GM18870 (cell line): ENCODE measurements around the gene CCDC160.
"Not testable (repeated sequence)": the region's sequence is repeated elsewhere in the genome, so short reads cannot be mapped to it uniquely, and the experiment has no call there.

Experiments
- ATAC-seq: cut with Tn5 transposase; IDR thresholded peaks from one replicate; pipeline ENCODE4 v1.9.1; 2021; ENCODE audit warnings: moderate library complexity; ENCODE audit not compliant: unreplicated experiment

Gene CCDC160

GRCh38 chrX:134236626-134237614 lies at the start of gene CCDC160:
Gene CCDC160 (plus strand): TSS chrX:134237182. CDS start chrX:134244801, 7,619 bp downstream.
- ATAC-seq = no peak

GRCh38 chrX:134191281-134191680 lies 45.7 kb upstream of the CCDC160 start:
- no peak for ATAC-seq

- ATAC-seq = no peak
Measured at GRCh38 chrX:134194915-134195314, 42.1 kb upstream of the CCDC160 start.

DNA sequence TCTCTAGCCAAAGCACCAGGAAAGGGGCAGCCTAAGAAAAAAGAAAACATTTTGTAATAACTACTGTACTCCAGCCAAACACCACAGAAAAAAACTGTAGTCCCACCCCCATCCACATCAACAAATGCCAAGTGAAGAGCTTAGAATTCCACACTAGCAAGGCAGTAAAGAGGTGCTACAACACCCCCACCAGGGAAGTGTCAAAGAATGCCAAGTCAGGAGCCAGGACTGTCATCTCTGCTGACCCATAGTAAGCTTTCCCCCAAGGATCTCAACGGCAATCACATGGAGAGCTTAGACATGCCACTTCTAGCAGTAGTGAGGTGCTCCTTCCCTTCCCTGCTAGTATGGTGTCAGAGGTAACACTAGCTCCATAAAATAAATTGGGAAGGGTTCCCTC lies 34.4 kb upstream of the CCDC160 start:
- ATAC-seq = no peak

DNA sequence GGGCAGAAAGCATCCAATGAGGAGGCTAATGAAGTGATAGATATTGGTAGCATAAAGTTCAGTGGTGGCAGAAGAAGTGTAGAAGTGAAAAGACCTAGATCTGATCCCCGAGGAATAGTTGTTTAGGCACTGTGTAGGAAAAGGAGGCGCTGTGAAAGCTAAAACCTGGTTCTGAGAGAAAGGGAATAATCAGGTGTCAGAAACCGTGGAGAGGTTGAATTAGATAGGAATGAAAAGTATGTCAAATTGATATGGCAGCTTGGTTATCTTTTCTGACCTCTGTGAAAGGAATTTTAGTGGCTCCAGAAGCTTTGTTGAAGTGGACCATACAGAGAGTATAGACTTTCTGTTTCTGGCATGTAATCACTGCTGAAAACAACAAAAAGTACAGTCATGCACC lies 30.8 kb upstream of the CCDC160 start:
- ATAC-seq = no peak

- ATAC-seq = no peak
Measured at GRCh38 chrX:134210465-134210864, 26.5 kb upstream of the CCDC160 start.

GRCh38 chrX:134235236-134235635 lies 1.7 kb upstream of the CCDC160 start:
- ATAC-seq = no peak

DNA sequence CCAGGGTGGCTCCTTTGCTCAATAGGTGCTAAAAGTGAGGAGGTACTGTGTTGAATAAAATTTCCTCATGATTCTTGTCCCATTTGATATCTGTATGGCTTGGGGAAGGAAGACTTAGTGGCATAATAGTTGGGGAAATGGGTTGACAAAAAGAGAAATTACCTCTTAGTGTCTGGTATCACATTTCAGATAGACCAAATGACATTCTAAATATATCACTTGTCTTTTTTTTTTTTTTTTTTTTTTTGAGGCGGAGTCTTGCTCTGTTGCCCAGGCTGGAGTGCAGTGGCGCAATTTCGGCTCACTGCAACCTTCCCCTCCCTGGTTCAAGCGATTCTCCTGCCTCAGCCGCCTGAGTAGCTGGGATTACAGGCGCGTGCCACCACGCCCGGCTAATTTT lies 1.2 kb downstream of the CCDC160 start:
- not testable (repeated sequence) for ATAC-seq

- ATAC-seq = no peak
Measured at GRCh38 chrX:134239016-134239415, 2.0 kb downstream of the CCDC160 start.

DNA sequence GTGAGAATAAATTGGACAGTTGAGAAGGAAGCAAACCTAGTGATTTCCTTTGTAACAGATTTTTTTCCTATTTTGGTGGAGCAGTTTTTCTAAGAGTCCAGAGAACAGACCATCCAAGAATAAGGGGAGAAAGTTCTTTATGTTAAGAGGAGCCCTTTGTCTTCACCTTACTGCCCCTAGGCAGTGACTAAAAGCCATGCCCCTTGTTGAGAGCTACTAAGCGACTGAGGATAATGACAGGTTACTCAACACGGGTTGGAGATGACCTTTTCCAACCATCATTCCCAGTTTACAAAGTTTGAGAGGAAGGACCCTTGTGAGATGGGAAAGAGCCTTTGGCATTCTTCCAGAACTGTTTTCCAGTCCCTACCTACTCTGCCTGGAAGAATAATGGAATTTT lies 3.2 kb downstream of the CCDC160 start:
- ATAC-seq = no peak

DNA sequence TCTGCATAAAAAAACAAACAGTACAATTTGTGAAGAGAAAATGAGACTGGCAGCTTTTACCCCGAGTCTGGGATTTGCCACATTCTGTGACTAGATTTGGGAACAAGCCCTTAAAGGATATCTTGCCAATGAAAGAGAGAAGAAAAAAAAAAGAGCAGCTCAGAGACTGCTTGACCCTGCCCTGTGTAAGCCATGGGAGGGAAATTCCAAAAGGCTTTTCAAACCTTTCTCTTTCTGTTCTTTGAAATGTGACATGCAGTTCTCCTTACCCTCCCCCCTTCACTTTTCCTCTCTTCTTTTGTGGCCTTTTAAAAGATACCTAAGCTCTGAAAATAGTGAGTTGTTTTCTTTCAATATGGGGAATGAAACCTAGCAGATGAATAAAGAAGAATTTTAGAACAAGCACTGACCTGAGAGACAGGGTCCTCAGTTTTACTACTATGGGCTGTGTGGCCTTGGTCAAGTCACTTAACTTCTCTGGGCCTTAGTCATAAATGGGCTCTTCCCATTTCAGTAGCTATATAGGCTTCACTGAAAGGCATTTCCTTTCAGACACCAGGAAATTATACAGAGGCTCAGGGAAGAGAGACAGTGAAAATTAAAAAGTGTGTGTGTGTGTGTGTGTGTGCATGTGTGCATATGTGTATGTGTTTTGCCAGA lies 5.1 kb downstream of the CCDC160 start:
- no peak for ATAC-seq

DNA sequence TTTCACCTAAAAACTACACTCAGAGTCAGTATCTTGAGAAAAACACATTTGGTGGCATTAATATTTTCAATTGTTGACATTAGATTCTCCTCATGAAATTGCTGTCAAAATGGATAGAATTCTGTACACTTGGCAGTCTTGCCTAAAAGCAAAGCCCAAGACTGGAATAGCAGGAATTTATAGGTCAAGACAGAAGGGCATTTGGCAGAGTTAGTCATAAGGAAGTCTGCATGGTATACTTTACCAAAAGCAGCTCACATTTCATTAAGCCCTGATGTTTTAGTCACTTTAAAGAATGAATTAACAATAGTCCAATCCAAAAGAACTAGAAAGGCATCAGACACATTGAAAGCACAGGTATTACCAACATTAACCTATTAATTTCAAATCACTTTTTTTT lies 7.1 kb downstream of the CCDC160 start:
- ATAC-seq = no peak

- ATAC-seq = no peak
Measured at GRCh38 chrX:134246282-134246681, 9.3 kb downstream of the CCDC160 start.

- no peak for ATAC-seq
Measured at GRCh38 chrX:134247492-134247891, 10.5 kb downstream of the CCDC160 start.

DNA sequence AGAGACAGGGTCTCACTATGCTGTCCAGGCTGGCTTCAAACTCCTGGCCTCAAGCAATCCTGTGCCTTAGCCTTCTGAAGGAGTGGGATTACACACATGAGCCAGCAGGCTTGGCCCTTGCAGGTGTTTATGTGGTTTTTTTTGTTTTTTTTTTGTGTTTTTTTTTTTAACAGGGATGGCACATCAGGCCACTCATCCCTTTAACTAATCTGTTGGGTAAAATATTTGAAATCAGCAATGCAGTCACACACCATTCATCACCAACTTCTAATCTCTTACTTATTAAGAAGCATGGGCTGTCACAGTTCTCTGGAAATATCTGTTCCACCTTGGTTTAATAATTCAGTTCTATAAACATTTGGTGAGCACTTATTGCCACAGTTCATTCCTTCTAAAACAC lies 12.3 kb downstream of the CCDC160 start:
- ATAC-seq = no peak

DNA sequence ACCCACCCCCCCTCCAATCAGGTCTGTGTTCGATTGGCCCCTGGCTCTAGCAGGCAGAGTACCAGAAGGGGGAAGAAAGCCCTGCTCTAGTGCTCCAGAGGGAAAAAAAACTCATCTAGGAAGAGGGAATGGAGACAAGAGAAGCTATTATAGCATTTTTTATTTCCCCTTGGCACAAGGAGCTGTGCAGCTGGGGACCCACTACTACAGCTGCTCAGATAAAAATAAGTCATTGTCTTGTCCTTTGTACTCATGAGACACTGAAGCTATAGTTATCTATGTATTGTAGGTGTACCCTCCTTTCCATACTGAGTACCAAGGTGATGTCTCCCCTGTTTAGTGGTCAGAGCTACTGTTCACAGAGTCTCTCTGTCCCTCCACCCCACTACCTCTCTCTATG lies 14.3 kb downstream of the CCDC160 start:
- ATAC-seq = no peak

- no peak for ATAC-seq
Measured at GRCh38 chrX:134254511-134254910, 17.5 kb downstream of the CCDC160 start.

DNA sequence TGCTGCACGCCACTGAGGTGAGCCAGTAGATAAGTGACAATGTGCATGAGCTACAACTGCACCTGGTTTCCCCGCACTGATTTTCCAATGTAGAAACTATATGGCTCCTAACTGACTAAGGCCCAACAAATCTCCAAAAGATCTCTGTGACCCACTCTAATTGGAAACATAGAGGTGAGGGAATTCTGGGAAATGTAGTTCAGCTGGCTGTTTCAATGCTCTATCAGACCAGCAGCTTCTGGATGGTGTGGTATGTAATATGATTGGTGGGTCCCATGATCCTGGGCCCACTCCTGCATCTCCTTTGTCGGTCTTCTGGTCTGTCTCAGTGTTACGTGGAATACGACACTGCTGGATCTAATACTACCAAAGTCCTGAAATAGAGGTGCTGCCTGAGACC lies 18.6 kb downstream of the CCDC160 start:
- no peak for ATAC-seq

- no peak for ATAC-seq
Measured at GRCh38 chrX:134256684-134257083, 19.7 kb downstream of the CCDC160 start.

DNA sequence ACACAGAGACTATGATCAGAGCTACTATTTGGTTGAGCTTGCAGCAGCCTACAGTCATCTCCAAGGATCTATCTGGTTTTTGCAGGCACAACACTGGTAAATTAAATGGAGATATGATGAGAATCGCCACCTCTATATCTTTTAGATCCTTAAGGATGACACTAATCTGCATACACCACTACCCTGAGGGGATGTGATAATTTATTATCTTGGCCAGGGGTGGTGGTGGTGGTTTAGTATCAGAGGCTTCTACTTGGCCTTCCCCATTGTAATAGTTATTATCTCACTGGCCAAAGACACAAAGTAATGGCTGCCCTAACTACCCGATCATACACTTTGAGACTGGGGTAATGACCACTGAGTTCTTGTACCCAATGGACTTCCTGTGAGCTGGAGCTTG lies 21.2 kb downstream of the CCDC160 start:
- ATAC-seq = no peak

GRCh38 chrX:134285934-134286333 lies 49.0 kb downstream of the CCDC160 start:
- not testable (repeated sequence) for ATAC-seq

DNA sequence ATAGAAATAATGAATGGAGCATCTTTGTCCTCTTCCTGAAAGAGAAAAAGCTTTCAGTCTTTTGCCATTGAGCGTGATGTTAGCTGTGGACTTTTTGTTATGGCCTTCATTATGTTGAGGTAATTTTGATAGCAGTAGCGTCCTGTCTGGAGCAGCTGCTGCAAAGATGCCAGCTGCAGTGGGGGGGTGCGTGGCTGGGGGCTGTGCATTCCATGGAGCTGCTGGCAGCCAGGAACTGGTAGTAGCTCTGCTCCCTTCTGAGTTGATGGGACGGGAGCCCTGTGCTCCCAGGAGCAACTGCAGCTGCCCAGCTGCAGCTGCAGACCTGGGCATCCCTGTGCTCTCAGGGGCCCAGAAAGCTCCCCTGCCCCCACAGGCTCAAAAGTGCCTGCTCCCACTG lies 50.4 kb downstream of the CCDC160 start:
- no peak for ATAC-seq
